ENCODE results near the gene CYTH3.

CYTH3 gene

DNA sequence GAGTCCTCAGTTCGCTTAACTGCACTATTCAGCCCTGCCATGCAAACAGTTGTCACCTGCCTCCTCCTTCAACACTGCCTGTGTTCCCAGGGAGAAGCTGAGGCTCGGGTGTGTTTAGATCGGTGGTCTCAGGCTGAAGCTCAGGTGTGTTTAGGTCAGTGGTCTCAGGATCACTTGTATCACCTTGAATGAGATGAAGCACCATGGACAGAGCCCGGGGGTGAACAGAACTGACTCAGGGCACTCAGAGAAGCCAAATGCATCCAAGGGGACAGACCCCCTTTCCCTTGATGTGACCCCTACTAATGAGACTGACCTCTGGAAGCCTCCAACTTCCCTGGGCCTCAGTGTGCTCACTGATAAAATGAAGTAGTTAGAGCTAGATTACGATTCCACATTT lies 84.0 kb downstream of the CYTH3 start:
- no peak for DNase-seq

DNA sequence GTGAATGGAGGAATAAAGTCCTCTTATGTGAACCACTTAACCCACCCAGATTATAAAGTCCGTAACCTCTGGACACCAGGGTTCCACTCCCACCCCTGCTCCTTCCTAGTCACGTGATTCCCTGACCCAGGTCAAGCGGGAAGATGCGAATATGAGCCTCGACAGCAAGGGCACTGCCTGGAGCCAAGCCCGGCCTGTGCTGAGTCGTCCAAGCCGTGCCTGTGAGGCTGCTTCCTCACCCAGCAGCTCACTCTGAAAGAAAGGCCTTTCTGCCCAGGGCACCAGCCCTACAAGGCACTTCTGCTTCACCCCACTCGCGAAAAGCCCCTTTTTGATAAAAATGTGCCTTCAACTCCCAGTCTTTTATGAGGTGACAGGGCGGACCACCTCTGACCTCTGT lies 85.8 kb downstream of the CYTH3 start:
- DNase-seq = no peak

DNA sequence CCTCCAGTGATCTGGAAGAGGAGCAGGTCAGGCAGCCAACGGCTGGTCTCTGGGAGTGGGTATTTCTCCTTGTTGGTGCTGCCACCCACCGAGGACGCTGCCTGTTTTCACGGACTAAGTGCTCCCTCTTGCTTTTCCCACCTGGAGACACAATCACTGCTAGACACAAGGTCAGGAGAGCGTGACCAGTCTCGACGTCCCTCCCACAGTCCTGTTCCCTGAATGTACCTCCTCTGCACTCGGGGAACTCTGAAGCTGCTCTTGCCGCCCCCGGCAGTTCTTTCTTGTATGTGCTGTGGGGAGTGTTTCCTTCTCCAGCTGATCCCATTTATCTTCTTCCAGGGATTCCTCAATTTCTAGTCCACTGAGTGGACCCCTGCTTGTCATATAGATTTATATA lies 89.4 kb downstream of the CYTH3 start:
- no peak for DNase-seq

DNA sequence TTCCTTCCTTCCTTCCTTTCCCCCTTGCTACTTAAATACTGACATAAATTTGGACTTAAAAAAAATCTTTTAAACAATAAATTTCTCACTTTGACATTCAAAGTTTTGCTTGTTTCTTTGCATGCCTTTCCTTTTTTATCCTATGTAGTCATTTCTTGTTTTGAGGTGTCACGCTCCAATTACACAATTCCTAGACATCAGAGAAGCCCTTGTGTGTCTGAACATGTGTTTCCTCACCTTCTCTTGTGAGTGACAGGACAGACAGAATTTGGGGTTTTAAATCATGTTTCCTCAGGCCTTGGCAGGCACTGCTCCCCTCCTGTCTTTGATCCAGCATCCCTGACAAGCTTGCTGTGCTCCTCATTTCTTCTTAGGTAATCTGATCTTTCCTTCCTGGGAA lies 91.3 kb downstream of the CYTH3 start:
- DNase-seq = no peak

DNA sequence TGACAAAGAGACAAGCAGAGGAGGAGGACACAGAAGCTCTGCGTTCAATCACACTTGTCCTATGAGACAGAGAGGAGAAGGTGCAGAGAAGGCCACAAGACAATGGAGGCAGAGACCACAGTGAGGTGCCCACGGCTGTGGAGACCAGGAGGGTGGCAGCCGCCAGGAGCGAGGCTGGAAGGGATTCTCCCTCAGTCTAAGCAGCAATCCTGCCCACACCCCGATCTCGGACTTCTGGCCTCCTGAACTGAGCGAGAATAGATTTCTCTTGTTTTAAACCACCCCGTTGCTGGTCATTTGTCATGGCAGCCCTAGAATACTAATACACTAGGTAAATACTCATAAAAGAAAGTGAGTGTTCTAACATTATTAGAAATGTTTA lies 92.1 kb downstream of the CYTH3 start:
- DNase-seq = no peak

DNA sequence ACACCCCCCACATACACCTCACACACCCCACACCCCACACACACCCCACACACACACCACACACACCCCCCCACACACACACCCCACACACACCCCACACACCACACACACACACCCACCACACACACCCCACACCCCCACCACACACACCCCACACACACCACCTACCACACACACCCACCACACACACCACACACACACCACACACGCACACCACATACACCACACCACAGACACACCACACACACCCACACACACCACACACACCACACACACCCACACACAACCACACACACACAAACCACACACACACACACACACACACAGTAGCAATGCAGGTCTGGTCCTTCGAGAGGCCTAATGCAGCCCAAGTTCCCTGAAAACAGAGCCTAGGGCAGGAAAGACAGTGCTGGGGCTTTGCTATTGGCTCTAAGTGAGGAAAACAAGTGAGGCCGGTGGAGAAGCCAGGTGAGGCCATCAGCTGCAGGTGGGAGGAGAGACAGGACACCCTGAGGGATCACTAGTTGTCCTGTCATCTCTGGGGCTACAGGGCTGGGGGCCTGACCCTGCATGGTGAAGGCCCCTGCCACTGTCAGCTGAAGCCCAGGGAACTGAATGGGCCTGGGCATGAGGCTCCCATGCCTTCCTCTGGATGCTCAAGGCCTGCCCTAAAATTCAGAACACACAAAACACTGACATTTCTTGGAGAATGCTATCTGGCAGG lies 92.6 kb downstream of the CYTH3 start:
- no peak for DNase-seq

DNA sequence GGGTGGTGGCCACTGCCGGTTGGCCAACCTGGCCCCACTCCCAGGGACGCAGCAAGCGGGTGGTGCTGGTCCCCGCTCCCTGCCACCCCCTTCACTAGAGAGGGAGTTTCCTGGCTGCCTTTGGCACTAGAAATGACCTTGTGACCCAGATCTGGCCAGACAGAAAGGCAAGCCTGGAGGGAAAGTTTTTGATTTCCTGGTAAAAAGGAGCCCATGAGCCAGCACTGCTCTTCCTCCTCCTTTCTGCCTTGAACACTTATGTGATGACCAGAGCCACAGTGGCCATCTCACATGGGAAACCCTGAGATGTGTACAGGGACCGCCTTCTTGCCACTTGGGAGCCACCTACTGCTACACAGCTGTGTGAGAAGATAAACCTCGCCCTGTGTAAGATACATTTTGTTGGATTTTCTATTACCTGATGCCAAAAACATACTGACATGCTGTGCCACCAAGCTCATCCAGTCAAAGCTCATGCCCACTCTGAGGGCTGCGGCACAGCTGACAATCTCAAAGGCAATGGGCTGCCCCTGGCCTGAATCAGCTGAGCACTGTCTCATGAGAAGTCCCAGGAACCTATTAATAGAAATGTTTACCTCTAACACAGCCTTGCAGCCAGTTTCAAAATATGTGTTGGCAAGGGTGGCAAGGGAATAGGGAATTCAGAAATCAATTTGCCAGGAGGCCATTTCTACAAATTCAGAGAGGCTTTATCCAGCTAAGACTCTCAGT lies 94.0 kb downstream of the CYTH3 start:
- DNase-seq = no peak

DNA sequence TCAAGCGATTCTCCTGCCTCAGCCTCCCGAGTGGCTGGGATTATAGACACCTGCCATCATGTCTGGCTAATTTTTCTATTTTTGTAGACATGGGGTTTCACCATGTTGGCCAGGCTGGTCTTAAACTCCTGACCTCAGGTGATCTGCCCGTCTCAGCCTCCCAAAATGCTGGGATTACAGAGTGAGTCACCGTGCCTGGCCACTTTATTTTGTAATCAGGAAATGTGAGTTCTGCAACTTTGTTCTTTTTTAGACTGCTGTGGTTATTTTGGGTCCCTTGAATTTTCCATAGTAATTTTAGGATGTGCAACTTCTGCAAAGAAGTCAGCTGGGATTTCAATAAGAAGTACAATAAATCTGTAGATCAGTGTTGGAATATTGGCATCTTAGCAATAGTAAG lies 96.8 kb downstream of the CYTH3 start:
- no peak for DNase-seq

DNA sequence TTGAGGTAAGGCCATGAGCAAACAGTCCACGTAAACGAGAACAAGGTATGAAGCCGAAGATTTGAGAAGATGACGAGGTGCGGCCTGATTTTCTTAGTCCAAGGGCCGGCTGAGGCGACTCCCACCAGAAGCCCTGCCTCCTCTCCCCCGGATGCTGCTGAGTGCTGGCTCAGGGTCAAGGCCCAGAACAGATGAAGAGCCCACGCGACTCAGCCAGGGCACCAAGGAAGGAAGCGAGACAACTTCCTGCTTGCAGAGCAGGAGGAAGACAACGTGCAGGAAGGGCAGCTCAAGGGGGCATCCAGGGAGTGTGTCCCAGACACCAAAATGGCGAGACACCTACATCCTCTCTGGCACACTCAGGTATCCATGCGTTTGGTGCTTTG lies 99.5 kb downstream of the CYTH3 start:
- no peak for DNase-seq

DNA sequence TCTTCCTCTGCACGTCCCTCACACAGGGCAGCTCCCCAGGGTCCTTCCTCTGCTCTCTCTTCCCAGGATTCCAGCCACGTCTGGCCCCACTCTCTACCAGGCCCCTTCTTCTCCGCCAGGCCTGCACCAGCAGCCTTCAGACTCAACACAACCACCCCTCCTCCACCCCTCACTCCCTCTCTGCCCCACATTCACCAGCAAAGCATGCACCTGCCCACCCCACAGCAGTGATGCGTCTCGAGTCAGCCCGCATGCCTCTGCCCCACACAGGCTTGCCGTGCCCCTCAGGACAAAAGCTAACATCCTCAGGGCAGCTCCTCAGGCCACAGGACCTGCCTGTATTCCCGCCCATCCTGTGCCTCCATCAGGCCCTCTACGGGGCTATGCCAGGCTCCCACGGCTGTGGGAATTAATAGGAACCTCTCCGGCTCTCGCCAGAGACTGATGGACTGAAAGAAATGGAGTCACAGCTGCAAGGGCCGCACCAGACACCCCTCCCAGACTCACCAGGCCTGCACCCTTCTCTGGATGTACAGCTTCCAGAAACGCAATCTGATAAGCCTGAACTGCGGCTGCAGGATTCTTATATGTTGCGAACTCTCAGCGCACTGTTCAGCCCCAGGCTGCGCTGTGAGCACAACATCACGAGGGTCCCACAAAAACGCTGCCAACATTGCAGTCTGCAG lies 100.1 kb downstream of the CYTH3 start:
- DNase-seq = no peak

DNA sequence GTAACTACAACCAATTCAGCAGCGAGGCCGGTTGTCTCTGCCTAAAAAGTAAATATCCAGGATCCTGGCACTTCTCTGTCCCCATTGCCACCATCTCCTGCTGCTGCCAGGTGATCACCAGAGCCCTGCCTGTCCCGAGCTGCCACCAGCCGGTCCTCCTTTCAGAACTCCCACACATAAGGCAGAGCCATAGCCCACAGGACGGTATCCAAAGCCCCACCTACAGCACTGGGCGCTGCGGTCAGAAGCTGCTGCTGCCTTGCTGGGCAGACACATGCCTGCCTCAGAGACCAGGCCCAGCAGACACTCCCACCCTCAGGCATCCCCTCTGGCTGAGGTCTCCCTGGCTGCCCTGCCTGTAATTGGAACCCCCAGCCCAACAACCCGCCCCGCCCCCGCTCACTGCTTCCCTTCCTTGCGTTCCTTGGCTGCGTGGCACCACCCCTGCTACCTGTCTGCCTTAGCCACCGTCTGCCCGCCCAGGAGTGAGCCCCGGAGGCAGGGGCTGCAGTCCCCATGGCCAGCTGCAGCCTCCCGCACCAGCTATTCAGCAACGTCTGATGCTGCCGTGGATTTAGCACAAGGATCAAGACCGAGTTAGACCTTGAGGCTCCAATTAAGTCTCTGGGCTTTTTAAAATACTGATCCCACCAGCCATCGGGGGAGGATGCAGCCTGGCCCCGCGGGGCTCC lies 100.7 kb downstream of the CYTH3 start:
- no peak for DNase-seq

DNA sequence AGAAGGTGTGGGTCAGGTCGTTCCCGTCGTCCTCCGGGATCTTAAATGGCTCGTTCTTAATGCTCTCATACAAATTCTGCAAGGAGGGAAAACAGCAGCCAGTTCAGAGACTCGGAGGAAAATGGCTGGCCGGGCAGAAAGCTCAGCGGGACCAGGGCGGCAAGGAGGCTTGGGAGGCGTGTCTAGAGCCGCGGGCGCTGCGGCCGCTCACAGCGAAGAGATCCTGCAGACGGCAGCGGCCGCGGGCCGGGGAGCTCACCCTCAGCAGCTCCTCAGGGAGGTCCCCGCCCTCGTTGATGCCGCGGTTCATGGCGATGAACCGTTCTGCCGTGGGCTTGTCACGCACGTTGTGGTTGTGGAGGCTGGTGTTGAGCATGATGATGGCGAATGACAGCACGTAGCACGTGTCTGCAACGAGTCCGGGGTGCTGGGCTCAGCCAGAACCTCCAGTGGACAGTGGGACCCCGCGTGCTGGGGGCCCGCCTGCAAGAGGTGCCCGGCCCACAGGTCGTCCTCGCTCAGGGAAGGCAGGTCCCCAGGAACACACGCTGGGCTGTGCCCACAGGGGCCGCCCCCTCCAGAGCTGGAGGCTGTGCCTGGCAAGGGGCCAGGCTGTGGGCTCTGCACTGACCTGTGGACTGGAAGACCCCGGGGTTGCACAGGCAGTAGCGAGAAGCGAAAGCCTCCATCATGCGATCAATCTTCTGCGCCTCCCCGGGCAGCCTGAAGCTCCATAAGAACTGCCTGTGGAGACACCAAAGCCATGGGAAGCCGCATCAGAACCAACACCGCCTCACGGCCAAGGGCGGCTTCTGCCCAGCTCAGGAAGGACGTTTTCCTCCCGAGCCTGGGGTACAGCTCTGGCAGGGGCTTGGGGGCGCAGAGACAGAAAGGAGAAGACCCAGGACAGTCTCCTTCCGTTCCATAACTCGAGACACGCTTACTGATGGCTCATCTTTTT lies 101.6 kb downstream of the CYTH3 start:
- DNase-seq = no peak

DNA sequence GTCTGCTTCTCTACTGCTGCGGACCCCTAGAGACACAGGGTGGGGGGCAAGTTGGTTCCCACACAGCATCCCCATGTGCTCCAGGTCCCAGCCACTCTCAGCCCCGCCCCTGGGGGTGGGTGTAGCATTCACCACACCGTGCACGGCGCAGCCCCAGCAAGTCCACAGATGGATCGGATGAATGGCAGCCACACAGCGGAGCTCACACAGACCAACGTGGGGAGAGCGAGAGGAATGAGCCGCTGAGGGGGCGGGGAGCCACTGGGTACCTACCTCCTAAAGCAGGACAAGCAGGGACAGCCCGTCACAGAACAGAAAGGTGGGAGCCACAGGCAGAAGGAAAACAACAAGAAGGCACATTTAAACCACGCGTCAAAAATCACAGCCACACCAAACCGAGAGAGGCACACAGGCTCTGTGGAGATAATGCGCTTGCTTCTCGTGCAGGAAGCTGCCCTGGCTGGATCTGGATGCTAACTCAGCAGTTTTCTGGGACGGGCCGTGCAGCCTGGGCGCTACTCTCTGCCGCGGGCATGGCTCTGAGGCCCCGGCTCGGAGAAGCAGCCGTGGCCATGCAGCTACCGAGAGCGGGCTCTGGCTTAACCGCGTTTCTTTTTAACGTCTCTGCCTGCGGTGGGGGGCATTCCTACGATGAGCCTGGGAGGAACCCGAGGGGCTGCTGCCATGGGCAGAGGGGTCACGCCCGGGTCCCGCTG lies 102.5 kb downstream of the CYTH3 start:
- no peak for DNase-seq

DNA sequence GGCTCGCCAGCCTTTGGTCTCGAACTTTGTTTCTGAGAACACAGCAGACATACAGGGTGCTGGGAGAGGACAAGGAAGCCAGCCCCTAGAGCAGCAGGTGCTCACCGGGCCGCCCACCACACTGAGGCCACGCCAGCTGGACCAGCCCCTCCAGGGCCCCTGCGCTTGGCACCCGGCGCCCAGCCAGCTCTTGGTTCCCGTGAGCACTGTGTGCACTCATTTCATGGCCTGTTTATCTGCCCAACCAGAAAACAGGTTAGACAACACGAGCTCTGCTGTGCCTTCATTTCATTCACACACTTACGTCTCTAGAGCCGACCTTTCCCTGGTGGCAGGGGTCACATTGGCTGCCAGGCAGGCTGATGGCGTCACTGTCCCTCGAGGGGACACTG lies 104.0 kb downstream of the CYTH3 start:
- DNase-seq = no peak

DNA sequence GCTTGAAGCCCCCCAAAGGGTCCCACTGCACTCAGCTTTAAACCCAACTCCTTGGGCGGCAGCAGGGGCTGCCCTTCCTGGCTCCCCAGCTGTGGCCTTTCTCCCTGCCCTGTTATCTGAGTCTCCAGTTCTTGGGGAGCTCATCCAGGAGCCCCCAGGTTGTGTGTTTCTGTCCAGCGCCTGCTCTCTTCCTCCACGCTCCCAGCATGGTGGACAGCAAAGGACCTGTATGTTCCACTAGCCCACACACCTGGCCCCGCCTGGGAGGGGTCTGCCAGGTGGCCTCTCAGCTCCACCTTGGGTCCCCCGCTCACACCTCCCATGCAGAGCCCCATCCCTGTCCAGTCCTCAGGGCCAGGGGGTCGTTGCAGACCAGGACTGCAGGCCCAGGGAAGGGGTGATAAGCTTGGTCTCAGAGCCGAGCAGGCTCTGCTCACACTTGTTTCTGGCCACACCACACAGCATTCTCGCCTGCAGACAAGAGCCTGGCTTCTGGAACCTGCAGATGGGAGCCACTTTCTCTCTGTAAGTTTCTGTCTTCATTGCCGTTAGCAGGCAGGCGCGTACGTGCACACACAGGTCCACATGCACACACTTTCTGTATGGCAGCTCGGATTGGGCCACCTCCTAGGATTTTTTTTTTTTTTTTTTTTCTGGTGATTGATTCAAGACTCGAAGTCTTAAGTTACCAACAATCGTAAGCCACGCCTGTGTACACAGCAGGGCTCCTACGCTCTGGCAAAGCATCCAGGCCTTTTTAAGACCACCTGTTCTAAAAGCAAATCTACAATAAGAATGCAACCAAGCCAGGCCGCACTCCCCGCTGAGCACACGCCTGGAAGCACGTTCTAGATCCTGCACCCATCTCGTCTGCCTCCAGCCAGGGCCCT lies 104.6 kb downstream of the CYTH3 start:
- no peak for DNase-seq

DNA sequence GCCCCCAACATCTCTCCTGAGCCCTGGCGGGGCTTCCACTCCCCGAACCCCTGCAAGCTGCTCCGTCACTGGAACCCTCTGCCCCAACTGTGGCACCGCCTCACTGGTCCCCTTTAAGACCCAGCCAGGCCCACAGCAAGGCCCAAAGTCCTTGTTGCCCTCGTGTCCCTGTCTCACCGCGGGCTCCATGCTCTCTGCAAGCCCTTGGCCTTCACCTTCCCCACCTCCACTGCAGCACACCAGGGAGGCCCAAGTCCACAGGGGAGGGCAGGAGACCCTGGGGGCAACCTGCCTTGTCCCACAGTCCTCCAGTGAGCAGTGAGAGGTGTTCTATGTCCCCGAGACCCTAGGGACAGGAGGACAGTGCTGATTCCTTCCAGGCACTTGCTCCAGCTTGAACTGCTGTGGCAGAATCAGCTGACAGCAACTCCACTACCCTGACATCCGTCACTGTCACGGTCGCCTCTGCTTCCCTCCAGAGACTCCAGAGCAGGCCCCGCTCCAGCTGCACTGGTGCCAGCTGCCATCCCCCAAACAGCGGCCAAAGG lies 105.3 kb downstream of the CYTH3 start:
- DNase-seq = no peak

DNA sequence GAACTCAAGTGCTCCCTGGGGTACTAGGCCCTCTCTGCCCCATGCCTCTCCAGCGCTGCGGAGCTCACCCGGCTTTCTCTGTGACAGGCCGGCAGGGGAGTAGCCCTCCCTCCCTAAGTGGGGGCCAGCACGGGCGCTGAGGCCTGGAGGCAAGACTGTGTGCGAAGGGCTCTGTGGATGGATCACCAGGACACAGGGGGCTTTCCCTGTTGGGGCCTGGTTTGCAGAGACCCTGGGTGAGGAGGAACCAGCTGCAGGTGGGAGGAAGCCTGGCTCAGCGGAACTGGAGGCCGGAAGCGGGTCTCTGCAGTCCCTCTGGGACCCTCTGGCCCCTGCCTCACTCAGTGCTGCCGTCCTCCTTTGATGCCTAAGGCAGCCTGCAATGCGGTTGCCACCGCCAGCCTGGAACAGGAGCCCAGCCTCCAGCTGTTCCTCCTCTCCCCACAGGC lies 106.0 kb downstream of the CYTH3 start:
- DNase-seq = no peak

DNA sequence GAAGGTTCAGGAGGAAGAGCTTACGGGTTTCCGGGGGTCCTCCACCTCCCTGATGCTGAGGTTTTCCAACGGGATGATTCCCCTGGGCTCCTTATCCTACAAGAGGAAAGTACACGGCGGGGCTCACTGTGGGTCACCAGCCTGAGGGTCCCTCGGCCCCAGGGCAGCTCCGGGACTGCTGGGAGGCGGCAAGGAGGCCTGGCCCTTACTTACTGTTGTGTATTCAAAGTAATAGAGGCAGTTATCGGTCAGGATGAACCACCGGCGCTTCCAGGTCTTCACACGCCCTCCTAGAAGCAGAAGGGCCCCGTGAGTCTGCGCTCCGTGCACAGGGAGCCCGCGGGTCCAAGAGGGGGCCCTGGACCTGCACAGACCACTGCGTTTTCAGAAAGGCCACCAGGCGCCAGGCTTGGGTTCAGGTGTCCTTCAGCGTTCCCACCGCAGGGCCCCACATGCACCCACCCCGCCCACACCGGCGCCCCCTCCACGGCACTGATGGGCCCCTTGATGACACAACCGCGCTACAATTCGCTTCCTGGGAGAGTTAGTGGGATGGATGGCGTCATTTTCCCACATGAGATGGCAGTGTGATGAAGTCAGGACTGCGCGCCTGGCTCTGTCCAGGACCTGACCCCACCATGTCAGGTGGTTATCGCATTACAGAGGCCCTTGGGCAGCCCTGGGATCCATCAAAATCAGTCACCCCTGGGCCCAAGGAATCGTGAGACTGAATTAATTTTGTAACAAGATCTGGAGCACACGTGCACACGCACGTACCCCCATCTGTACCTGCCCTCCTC lies 106.7 kb downstream of the CYTH3 start:
- DNase-seq = no peak

DNA sequence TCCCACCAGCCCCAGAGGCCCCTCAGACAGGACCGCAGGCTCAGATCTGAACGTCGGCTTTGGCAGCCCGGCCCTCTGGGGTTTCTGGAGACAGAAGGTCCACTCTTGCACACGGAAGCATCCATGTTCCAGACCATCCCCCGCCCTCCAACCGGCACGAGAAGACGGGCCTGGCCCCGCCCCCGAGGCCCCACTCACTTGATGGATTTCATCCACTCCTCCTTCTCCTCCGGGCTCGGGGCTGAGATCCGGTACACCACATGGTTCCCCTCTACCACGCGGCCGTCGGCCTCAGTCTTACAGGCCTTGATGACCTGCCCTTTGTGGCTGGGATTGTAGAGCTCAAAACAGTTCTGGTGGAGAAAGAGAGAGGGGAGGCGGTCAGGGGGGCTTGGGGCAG lies 107.3 kb downstream of the CYTH3 start:
- DNase-seq = no peak
